ENCODE measurements around the gene MST1. TPM values are rescaled to one million over a fixed set of nuclear protein-coding genes. Genes with fewer than 3 reads are reported as not detected.

Gene MST1
- total RNA-seq, 1 experiment from 2014 or later, result 3.3 TPM

GRCh38 chr3:49721896-49722781, 32.9 kb upstream of the MST1 start:
- no peak for DNase-seq
- H3K4me3 ChIP-seq, result no peak overlapping the region
- H3K9me3 ChIP-seq (replicated peaks), result no peaks in the 10 kb centered on the region
- no peaks in the 10 kb centered on the region for H3K4me1 ChIP-seq
- no peaks in the 10 kb centered on the region for H3K27me3 ChIP-seq
- no peak overlapping the region for H3K27ac ChIP-seq
- H3K36me3 ChIP-seq, result peaks cover 10% of the 10 kb centered on the region; the same call in 1 of the 2 replicates

- Histone ChIP-seq H3K36me3 (peaks cover 10% of the 10 kb centered on the region; the same call in 1 of the 2 replicates), H3K9me3 (replicated peaks) (no peaks in the 10 kb centered on the region), H3K4me3 (no peak overlapping the region), H3K27me3 (no peaks in the 10 kb centered on the region), H3K4me1 (no peaks in the 10 kb centered on the region), H3K27ac (no peak overlapping the region)
- no peak for DNase-seq
These were observed 32.3 kb upstream of the MST1 start for GRCh38 chr3:49721596-49721895.

- no peaks in the 10 kb centered on the region for H3K4me1 ChIP-seq
- DNase-seq, result no peak
- no peak overlapping the region for H3K27ac ChIP-seq
- peaks cover 10% of the 10 kb centered on the region; the same call in 1 of the 2 replicates for H3K36me3 ChIP-seq
- no peaks in the 10 kb centered on the region for H3K9me3 ChIP-seq (replicated peaks)
- H3K4me3 ChIP-seq, result no peak overlapping the region
- H3K27me3 ChIP-seq, result no peaks in the 10 kb centered on the region
These were observed 31.8 kb upstream of the MST1 start for GRCh38 chr3:49720855-49721595.

GRCh38 chr3:49719214-49719884, 30.1 kb upstream of the MST1 start, which contains the start of gene AMIGO3:
AMIGO3 (minus strand) TSS chr3:49719684; CDS start chr3:49719465, 219 bp downstream.
- Histone ChIP-seq H3K4me1 (no peaks in the 10 kb centered on the region), H3K27ac (no peak within 1 kb of the TSS), H3K27me3 (no peaks in the 10 kb centered on the region), H3K36me3 (peaks cover 10% of the 10 kb centered on the region; the same call in 1 of the 2 replicates), H3K4me3 (no peak within 1 kb of the TSS), H3K9me3 (replicated peaks) (no peaks in the 10 kb centered on the region)
- DNase-seq, result no peak

GRCh38 chr3:49718858-49719213, 29.6 kb upstream of the MST1 start:
- DNase-seq, result no peak
- Histone ChIP-seq H3K4me3 (no peak overlapping the region), H3K4me1 (no peaks in the 10 kb centered on the region), H3K27ac (no peak overlapping the region), H3K9me3 (replicated peaks) (no peaks in the 10 kb centered on the region), H3K27me3 (no peaks in the 10 kb centered on the region), H3K36me3 (peaks cover 10% of the 10 kb centered on the region; the same call in 1 of the 2 replicates)

- DNase-seq, result no peak
- Histone ChIP-seq H3K36me3 (peaks cover 10% of the 10 kb centered on the region; the same call in 1 of the 2 replicates), H3K9me3 (replicated peaks) (no peaks in the 10 kb centered on the region), H3K4me1 (no peaks in the 10 kb centered on the region), H3K27me3 (no peaks in the 10 kb centered on the region), H3K4me3 (no peak overlapping the region), H3K27ac (no peak overlapping the region)
These were observed 28.9 kb upstream of the MST1 start for GRCh38 chr3:49717959-49718857.

- Histone ChIP-seq H3K27ac (no peak overlapping the region), H3K4me3 (no peak overlapping the region), H3K4me1 (no peaks in the 10 kb centered on the region), H3K27me3 (no peaks in the 10 kb centered on the region), H3K36me3 (peaks cover 10% of the 10 kb centered on the region; the same call in 1 of the 2 replicates), H3K9me3 (replicated peaks) (no peaks in the 10 kb centered on the region)
- DNase-seq, result no peak
These were observed 28.1 kb upstream of the MST1 start for GRCh38 chr3:49717211-49717958.

GRCh38 chr3:49716691-49717210, 27.5 kb upstream of the MST1 start:
- H3K4me1 ChIP-seq, result no peaks in the 10 kb centered on the region
- H3K27ac ChIP-seq, result no peak overlapping the region
- DNase-seq, result no peak
- no peaks in the 10 kb centered on the region for H3K9me3 ChIP-seq (replicated peaks)
- no peak overlapping the region for H3K4me3 ChIP-seq
- H3K36me3 ChIP-seq, result peaks cover 10% of the 10 kb centered on the region; the same call in 1 of the 2 replicates
- H3K27me3 ChIP-seq, result no peaks in the 10 kb centered on the region

- Histone ChIP-seq H3K36me3 (peaks cover 10% of the 10 kb centered on the region; the same call in 1 of the 2 replicates), H3K4me3 (no peak overlapping the region), H3K4me1 (no peaks in the 10 kb centered on the region), H3K27me3 (no peaks in the 10 kb centered on the region), H3K9me3 (replicated peaks) (no peaks in the 10 kb centered on the region), H3K27ac (no peak overlapping the region)
- DNase-seq, result no peak
These were observed 26.9 kb upstream of the MST1 start for GRCh38 chr3:49716169-49716568.

- no peak overlapping the region for H3K27ac ChIP-seq
- H3K9me3 ChIP-seq (replicated peaks), result no peaks in the 10 kb centered on the region
- no peak for DNase-seq
These were observed 26.4 kb upstream of the MST1 start for GRCh38 chr3:49715611-49716121.

GRCh38 chr3:49714728-49715550, 25.7 kb upstream of the MST1 start:
- no peaks in the 10 kb centered on the region for H3K9me3 ChIP-seq (replicated peaks)
- H3K36me3 ChIP-seq, result peaks cover 7% of the 10 kb centered on the region; the same call in 1 of the 2 replicates
- no peak for DNase-seq
- H3K27ac ChIP-seq, result no peak overlapping the region
- H3K4me3 ChIP-seq, result no peak overlapping the region
- no peaks in the 10 kb centered on the region for H3K27me3 ChIP-seq
- H3K4me1 ChIP-seq, result no peaks in the 10 kb centered on the region

More at GRCh38 chr3:49715611-49716121, 26.4 kb upstream of the MST1 start:
- no peaks in the 10 kb centered on the region for H3K4me1 ChIP-seq
- H3K4me3 ChIP-seq, result no peak overlapping the region
- H3K27me3 ChIP-seq, result no peaks in the 10 kb centered on the region
- H3K36me3 ChIP-seq, result peaks cover 7% of the 10 kb centered on the region; the same call in 1 of the 2 replicates

- H3K27me3 ChIP-seq, result no peaks in the 10 kb centered on the region
- H3K4me3 ChIP-seq, result no peak overlapping the region
- peaks cover under 1% of the 10 kb centered on the region; the same call in 1 of the 2 replicates for H3K36me3 ChIP-seq
- H3K9me3 ChIP-seq (replicated peaks), result no peaks in the 10 kb centered on the region
- no peak for DNase-seq
- no peaks in the 10 kb centered on the region for H3K4me1 ChIP-seq
- H3K27ac ChIP-seq, result no peak overlapping the region
These were observed 24.2 kb upstream of the MST1 start for GRCh38 chr3:49713336-49714105.

Measured in SJCRH30 (cell line).